Measurements from ENCODE around the gene B4GALT6. TPM values are rescaled to one million over a fixed set of nuclear protein-coding genes. Genes with fewer than 3 reads are reported as not detected.

Gene B4GALT6
- total RNA-seq, 2 donors from 2014 or later = 3.4 to 5.6 TPM

GRCh38 chr18:31677592-31677991, 6.8 kb downstream of the B4GALT6 start:
- Histone ChIP-seq H3K27ac (no peak overlapping the region), H3K4me3 (no peak overlapping the region), H3K27me3 (no peaks in the 10 kb centered on the region), H3K36me3 (no peaks in the 10 kb centered on the region), H3K4me1 (peaks cover 0 to 24% of the 10 kb centered on the region in 2 donors), H3K9me3 (no peaks in the 10 kb centered on the region)
- TF ChIP-seq CTCF (IDR thresholded peaks at IDR 0.05) = no peak
- no peak for DNase-seq (ENCODE audit: low spot score)

- no peak overlapping the region for H3K27ac ChIP-seq
- H3K4me1 ChIP-seq = peaks cover 0 to 24% of the 10 kb centered on the region in 2 donors
- H3K9me3 ChIP-seq = no peaks in the 10 kb centered on the region
- no peak for DNase-seq (ENCODE audit: low spot score)
- no peaks in the 10 kb centered on the region for H3K36me3 ChIP-seq
- H3K27me3 ChIP-seq = no peaks in the 10 kb centered on the region
- TF ChIP-seq CTCF (IDR thresholded peaks at IDR 0.05) = no peak
- H3K4me3 ChIP-seq = no peak overlapping the region
These were observed 9.0 kb downstream of the B4GALT6 start for GRCh38 chr18:31675404-31675803.

- DNase-seq (ENCODE audit: low spot score) = no peak
- Histone ChIP-seq H3K4me3 (no peak overlapping the region), H3K4me1 (peaks cover 0 to under 1% of the 10 kb centered on the region in 2 donors), H3K27ac (no peak overlapping the region), H3K27me3 (no peaks in the 10 kb centered on the region), H3K36me3 (no peaks in the 10 kb centered on the region), H3K9me3 (no peaks in the 10 kb centered on the region)
- no peak for TF ChIP-seq CTCF (IDR thresholded peaks at IDR 0.05)
These were observed 11.7 kb downstream of the B4GALT6 start for GRCh38 chr18:31672628-31673135.

- TF ChIP-seq CTCF (IDR thresholded peaks at IDR 0.05) = no peak
- Histone ChIP-seq H3K27ac (no peak overlapping the region), H3K36me3 (no peaks in the 10 kb centered on the region), H3K9me3 (no peaks in the 10 kb centered on the region), H3K27me3 (no peaks in the 10 kb centered on the region), H3K4me3 (no peak overlapping the region), H3K4me1 (no peaks in the 10 kb centered on the region)
- DNase-seq (ENCODE audit: low spot score) = no peak
These were observed 12.4 kb downstream of the B4GALT6 start for GRCh38 chr18:31671951-31672350.

GRCh38 chr18:31669541-31669940, 14.8 kb downstream of the B4GALT6 start:
- no peaks in the 10 kb centered on the region for H3K27me3 ChIP-seq
- H3K9me3 ChIP-seq = no peaks in the 10 kb centered on the region
- no peaks in the 10 kb centered on the region for H3K36me3 ChIP-seq
- no peak for TF ChIP-seq CTCF (IDR thresholded peaks at IDR 0.05)
- H3K4me1 ChIP-seq = no peaks in the 10 kb centered on the region
- no peak for DNase-seq (ENCODE audit: low spot score)
- H3K27ac ChIP-seq = no peak overlapping the region
- no peak overlapping the region for H3K4me3 ChIP-seq

- H3K27ac ChIP-seq = no peak overlapping the region
- no peaks in the 10 kb centered on the region for H3K36me3 ChIP-seq
- no peaks in the 10 kb centered on the region for H3K9me3 ChIP-seq
- no peak overlapping the region for H3K4me3 ChIP-seq
- H3K27me3 ChIP-seq = no peaks in the 10 kb centered on the region
- no peak for TF ChIP-seq CTCF (IDR thresholded peaks at IDR 0.05)
- no peak for DNase-seq (ENCODE audit: low spot score)
- no peaks in the 10 kb centered on the region for H3K4me1 ChIP-seq
These were observed 17.2 kb downstream of the B4GALT6 start for GRCh38 chr18:31667185-31667584.

Measured in right atrium auricular region (tissue), 2 donors.